ENCODE results near the gene MSLN.

- TF ChIP-seq CTCF (IDR thresholded peaks at IDR 0.05) = no peak
- no peak for TF ChIP-seq POLR2A (IDR thresholded peaks at IDR 0.05)
Measured at GRCh38 chr16:732936-733335, 27.6 kb upstream of the MSLN start.

All from uterus (tissue), 2 donors.